Measurements from ENCODE around the gene TULP4. TPM values are rescaled to one million over a fixed set of nuclear protein-coding genes. Genes with fewer than 3 reads are reported as not detected.

Gene TULP4
- polyA plus RNA-seq, 3 donors = 6.5 to 10.6 (median 7.9) TPM

- WGBS (ENCODE audit: insufficient coverage) = no CpG with 5 or more reads among the region's 5 CpGs
- peaks cover 6% of the 10 kb centered on the region for H3K4me1 Mint-ChIP-seq
- Histone ChIP-seq H4K20me1 (ENCODE audit: insufficient read depth, low read length) (peaks cover 31% of the 10 kb centered on the region), H3K36me3 (replicated peaks in 1 of 2; ENCODE audit: control insufficient read depth in 1 of 2, insufficient read depth in 2 of 2, low read length in 2 of 2) (no peaks in the 10 kb centered on the region), H3K9me3 (replicated peaks in 1 of 2; ENCODE audit: control insufficient read depth in 1 of 2, insufficient read depth in 1 of 2, low read length in 2 of 2) (no peaks in the 10 kb centered on the region), H3K27me3 (ENCODE audit: control insufficient read depth in 2 of 2, insufficient read depth in 2 of 2, low read length in 2 of 2) (no peaks in the 10 kb centered on the region), H3K9ac (ENCODE audit: insufficient read depth, low read length, poor library complexity, severe bottlenecking) (no peak overlapping the region), H3K27ac (ENCODE audit: low read depth in 1 of 2, low read length in 2 of 2) (no peak overlapping the region), H3K4me3 (replicated peaks in 1 of 3; ENCODE audit: low read depth in 2 of 3, low read length in 3 of 3) (no peak overlapping the region), H3K4me2 (replicated peaks; ENCODE audit: extremely low read depth, low read length, poor library complexity, severe bottlenecking) (no peak overlapping the region), H2AFZ (ENCODE audit: insufficient read depth, low read depth, low read length, poor library complexity, severe bottlenecking) (no peak overlapping the region), H3K4me1 (ENCODE audit: control insufficient read depth in 1 of 2, insufficient read depth in 2 of 2, low read length in 2 of 2) (no peaks in the 10 kb centered on the region), H3K79me2 (ENCODE audit: insufficient read depth, low read length) (no peaks in the 10 kb centered on the region)
- no peak for DNase-seq
- TF ChIP-seq, protein P1, sequence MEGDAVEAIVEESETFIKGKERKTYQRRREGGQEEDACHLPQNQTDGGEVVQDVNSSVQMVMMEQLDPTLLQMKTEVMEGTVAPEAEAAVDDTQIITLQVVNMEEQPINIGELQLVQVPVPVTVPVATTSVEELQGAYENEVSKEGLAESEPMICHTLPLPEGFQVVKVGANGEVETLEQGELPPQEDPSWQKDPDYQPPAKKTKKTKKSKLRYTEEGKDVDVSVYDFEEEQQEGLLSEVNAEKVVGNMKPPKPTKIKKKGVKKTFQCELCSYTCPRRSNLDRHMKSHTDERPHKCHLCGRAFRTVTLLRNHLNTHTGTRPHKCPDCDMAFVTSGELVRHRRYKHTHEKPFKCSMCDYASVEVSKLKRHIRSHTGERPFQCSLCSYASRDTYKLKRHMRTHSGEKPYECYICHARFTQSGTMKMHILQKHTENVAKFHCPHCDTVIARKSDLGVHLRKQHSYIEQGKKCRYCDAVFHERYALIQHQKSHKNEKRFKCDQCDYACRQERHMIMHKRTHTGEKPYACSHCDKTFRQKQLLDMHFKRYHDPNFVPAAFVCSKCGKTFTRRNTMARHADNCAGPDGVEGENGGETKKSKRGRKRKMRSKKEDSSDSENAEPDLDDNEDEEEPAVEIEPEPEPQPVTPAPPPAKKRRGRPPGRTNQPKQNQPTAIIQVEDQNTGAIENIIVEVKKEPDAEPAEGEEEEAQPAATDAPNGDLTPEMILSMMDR (IDR thresholded peaks at IDR 0.05) = no peak
- no peaks in the 10 kb centered on the region for H3K9me3 Mint-ChIP-seq
- intact Hi-C loops (cut with micrococcal nuclease) = no loop called here
- no peak overlapping the region for H3K4me3 Mint-ChIP-seq
- H3K27me3 Mint-ChIP-seq (ENCODE audit: low read depth in 3 of 3) = peaks cover 0 to 2% (median 0%) of the 10 kb centered on the region in 3 donors
- H3K36me3 Mint-ChIP-seq = peaks cover 0 to 3% of the 10 kb centered on the region in 2 donors
- no peak overlapping the region for H3K27ac Mint-ChIP-seq
Observed at GRCh38 chr6:158358450-158359077, 46.3 kb downstream of the TULP4 start.

- Histone ChIP-seq H3K36me3 (replicated peaks in 1 of 2; ENCODE audit: control insufficient read depth in 1 of 2, insufficient read depth in 2 of 2, low read length in 2 of 2) (no peaks in the 10 kb centered on the region), H3K9me3 (replicated peaks in 1 of 2; ENCODE audit: control insufficient read depth in 1 of 2, insufficient read depth in 1 of 2, low read length in 2 of 2) (peaks cover 0 to 4% of the 10 kb centered on the region in 2 donors), H3K9ac (ENCODE audit: insufficient read depth, low read length, poor library complexity, severe bottlenecking) (no peak overlapping the region), H3K79me2 (ENCODE audit: insufficient read depth, low read length) (no peaks in the 10 kb centered on the region), H3K4me1 (ENCODE audit: control insufficient read depth in 1 of 2, insufficient read depth in 2 of 2, low read length in 2 of 2) (no peaks in the 10 kb centered on the region), H3K27ac (ENCODE audit: low read depth in 1 of 2, low read length in 2 of 2) (no peak overlapping the region), H3K27me3 (ENCODE audit: control insufficient read depth in 2 of 2, insufficient read depth in 2 of 2, low read length in 2 of 2) (no peaks in the 10 kb centered on the region), H2AFZ (ENCODE audit: insufficient read depth, low read depth, low read length, poor library complexity, severe bottlenecking) (no peak overlapping the region), H4K20me1 (ENCODE audit: insufficient read depth, low read length) (peaks cover 26% of the 10 kb centered on the region), H3K4me3 (replicated peaks in 1 of 3; ENCODE audit: low read depth in 2 of 3, low read length in 3 of 3) (no peak overlapping the region), H3K4me2 (replicated peaks; ENCODE audit: extremely low read depth, low read length, poor library complexity, severe bottlenecking) (no peak overlapping the region)
- Mint-ChIP-seq H3K9me3 (peaks cover 0 to 13% (median 6%) of the 10 kb centered on the region in 7 donors), H3K27ac (no peak overlapping the region), H3K36me3 (peaks cover 0 to 3% of the 10 kb centered on the region in 2 donors), H3K4me1 (peaks cover 8% of the 10 kb centered on the region), H3K4me3 (no peak overlapping the region), H3K27me3 (ENCODE audit: low read depth in 3 of 3) (no peaks in the 10 kb centered on the region)
- DNase-seq = no peak
- TF ChIP-seq, protein P1 (IDR thresholded peaks at IDR 0.05) = no peak
- intact Hi-C loops (cut with micrococcal nuclease) = no loop called here
Observed at GRCh38 chr6:158361068-158361467, 48.8 kb downstream of the TULP4 start.
